ENCODE results near the gene DENND6B. TPM values are rescaled to one million over a fixed set of nuclear protein-coding genes. Genes with fewer than 3 reads are reported as not detected.

DENND6B gene
- total RNA-seq, 4 donors from 2014 or later: 4.3 to 14.3 (median 9.3) TPM

- 66 to 67% methylated on average over 3 to 19 of the region's 26 CpGs for WGBS, 2 donors
- Histone ChIP-seq H3K36me3 (peaks cover 22 to 23% of the 10 kb centered on the region in 2 donors), H3K27me3 (no peaks in the 10 kb centered on the region), H3K4me1 (peaks cover 41 to 48% of the 10 kb centered on the region in 2 donors), H3K27ac (no peak overlapping the region), H3K9me3 (no peaks in the 10 kb centered on the region), H3K4me3 (replicated peaks in 1 of 3) (no peak overlapping the region)
- intact Hi-C loops (cut with DNase I): no loop called here
- no peak for TF ChIP-seq CTCF (IDR thresholded peaks at IDR 0.05)
- no peak for TF ChIP-seq POLR2A (IDR thresholded peaks at IDR 0.05)
- DNase-seq: no peak
Observed at GRCh38 chr22:50272044-50272802, 54.6 kb downstream of the DENND6B start.

- DNase-seq: peak; percentile 47 to 60
- WGBS, 2 donors: 2% methylated on average over 11 of the region's 45 CpGs; no CpG with 5 or more reads in 1 of the 2 donors
- TF ChIP-seq POLR2A (IDR thresholded peaks at IDR 0.05) (no peak), CTCF (IDR thresholded peaks at IDR 0.05) (peak in 1 of 6 experiments; percentile 14)
- Histone ChIP-seq H3K4me1 (peaks cover 41 to 51% of the 10 kb centered on the region in 2 donors), H3K27ac (no peak overlapping the region), H3K9me3 (no peaks in the 10 kb centered on the region), H3K36me3 (peaks cover 17 to 18% of the 10 kb centered on the region in 2 donors), H3K4me3 (replicated peaks in 1 of 3) (peak overlapping the region in 1 of 3 donors; percentile 35), H3K27me3 (no peaks in the 10 kb centered on the region)
- intact Hi-C loops (cut with DNase I): no loop called here
Observed at GRCh38 chr22:50271519-50271970, 55.3 kb downstream of the DENND6B start.

GRCh38 chr22:50270666-50271394 is 56.0 kb downstream of the DENND6B start:
- Histone ChIP-seq H3K4me3 (replicated peaks in 1 of 3) (peak overlapping the region in 2 of 3 donors; percentile 14 to 35), H3K27me3 (no peaks in the 10 kb centered on the region), H3K9me3 (no peaks in the 10 kb centered on the region), H3K27ac (peak overlapping the region in 1 of 3 donors; percentile 4), H3K36me3 (peaks cover 10 to 11% of the 10 kb centered on the region in 2 donors), H3K4me1 (peaks cover 41 to 51% of the 10 kb centered on the region in 2 donors)
- 2 to 4% methylated on average over 29 to 52 of the region's 53 CpGs for WGBS, 2 donors
- peak; percentile 74 to 79 for DNase-seq
- intact Hi-C loops (cut with DNase I): no loop called here
- TF ChIP-seq CTCF (IDR thresholded peaks at IDR 0.05): no peak
- TF ChIP-seq POLR2A (IDR thresholded peaks at IDR 0.05): no peak

- Histone ChIP-seq H3K36me3 (peaks cover 2 to 4% of the 10 kb centered on the region in 2 donors), H3K4me1 (peaks cover 41 to 51% of the 10 kb centered on the region in 2 donors), H3K4me3 (replicated peaks in 1 of 3) (peak within 1 kb of the TSS in 2 of 3 donors; percentile 14 to 35), H3K27ac (peak within 1 kb of the TSS in 1 of 3 donors; percentile 33), H3K9me3 (no peaks in the 10 kb centered on the region), H3K27me3 (no peaks in the 10 kb centered on the region)
- peak; percentile 48 to 51 for DNase-seq
- WGBS, 2 donors: 1 to 7% methylated on average over 6 to 13 of the region's 92 CpGs
- no peak for TF ChIP-seq POLR2A (IDR thresholded peaks at IDR 0.05)
- TF ChIP-seq CTCF (IDR thresholded peaks at IDR 0.05): no peak
- intact Hi-C loops (cut with DNase I): no loop called here
Observed at GRCh38 chr22:50269970-50270665, 56.7 kb downstream of the DENND6B start, which contains the start of gene MAPK11. TSS of gene MAPK11 (minus strand) at chr22:50270380. CDS start at chr22:50270292, 88 bp downstream.
